ENCODE measurements around the gene SLC44A4. TPM values are rescaled to one million over a fixed set of nuclear protein-coding genes. Genes with fewer than 3 reads are reported as not detected.
A peak's percentile ranks its signal among the peaks of the same experiment; 100 is the strongest.
"Not testable (repeated sequence)": the region's sequence is repeated elsewhere in the genome, so short reads cannot be mapped to it uniquely, and the experiment has no call there.

The SLC44A4 gene
- total and polyA plus RNA-seq, 2 experiments from 2014 or later = 0.60 TPM; not detected in 1

DNA sequence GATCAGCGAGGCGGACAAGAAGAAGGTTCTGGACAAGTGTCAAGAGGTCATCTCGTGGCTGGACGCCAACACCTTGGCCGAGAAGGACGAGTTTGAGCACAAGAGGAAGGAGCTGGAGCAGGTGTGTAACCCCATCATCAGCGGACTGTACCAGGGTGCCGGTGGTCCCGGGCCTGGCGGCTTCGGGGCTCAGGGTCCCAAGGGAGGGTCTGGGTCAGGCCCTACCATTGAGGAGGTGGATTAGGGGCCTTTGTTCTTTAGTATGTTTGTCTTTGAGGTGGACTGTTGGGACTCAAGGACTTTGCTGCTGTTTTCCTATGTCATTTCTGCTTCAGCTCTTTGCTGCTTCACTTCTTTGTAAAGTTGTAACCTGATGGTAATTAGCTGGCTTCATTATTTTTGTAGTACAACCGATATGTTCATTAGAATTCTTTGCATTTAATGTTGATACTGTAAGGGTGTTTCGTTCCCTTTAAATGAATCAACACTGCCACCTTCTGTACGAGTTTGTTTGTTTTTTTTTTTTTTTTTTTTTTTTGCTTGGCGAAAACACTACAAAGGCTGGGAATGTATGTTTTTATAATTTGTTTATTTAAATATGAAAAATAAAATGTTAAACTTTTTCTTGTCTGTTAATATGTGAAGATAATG is 49.0 kb downstream of the SLC44A4 start:
- Histone ChIP-seq H3K4me3 (peak overlapping the region; percentile 77), H3K27ac (peak overlapping the region; percentile 59), H3K27me3 (no peaks in the 10 kb centered on the region), H3K36me3 (no peaks in the 10 kb centered on the region), H3K4me1 (ENCODE audit: low read depth) (peaks cover 13% of the 10 kb centered on the region), H3K9me3 (ENCODE audit: low read depth) (no peaks in the 10 kb centered on the region)
- TF ChIP-seq, protein P1, sequence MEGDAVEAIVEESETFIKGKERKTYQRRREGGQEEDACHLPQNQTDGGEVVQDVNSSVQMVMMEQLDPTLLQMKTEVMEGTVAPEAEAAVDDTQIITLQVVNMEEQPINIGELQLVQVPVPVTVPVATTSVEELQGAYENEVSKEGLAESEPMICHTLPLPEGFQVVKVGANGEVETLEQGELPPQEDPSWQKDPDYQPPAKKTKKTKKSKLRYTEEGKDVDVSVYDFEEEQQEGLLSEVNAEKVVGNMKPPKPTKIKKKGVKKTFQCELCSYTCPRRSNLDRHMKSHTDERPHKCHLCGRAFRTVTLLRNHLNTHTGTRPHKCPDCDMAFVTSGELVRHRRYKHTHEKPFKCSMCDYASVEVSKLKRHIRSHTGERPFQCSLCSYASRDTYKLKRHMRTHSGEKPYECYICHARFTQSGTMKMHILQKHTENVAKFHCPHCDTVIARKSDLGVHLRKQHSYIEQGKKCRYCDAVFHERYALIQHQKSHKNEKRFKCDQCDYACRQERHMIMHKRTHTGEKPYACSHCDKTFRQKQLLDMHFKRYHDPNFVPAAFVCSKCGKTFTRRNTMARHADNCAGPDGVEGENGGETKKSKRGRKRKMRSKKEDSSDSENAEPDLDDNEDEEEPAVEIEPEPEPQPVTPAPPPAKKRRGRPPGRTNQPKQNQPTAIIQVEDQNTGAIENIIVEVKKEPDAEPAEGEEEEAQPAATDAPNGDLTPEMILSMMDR (IDR thresholded peaks at IDR 0.05; ENCODE audit: low read depth, low read length) = peak; percentile 34
- peak; percentile 41 to 69 for DNase-seq (ENCODE audit: low read depth in 1 of 2, low spot score in 1 of 2)

DNA sequence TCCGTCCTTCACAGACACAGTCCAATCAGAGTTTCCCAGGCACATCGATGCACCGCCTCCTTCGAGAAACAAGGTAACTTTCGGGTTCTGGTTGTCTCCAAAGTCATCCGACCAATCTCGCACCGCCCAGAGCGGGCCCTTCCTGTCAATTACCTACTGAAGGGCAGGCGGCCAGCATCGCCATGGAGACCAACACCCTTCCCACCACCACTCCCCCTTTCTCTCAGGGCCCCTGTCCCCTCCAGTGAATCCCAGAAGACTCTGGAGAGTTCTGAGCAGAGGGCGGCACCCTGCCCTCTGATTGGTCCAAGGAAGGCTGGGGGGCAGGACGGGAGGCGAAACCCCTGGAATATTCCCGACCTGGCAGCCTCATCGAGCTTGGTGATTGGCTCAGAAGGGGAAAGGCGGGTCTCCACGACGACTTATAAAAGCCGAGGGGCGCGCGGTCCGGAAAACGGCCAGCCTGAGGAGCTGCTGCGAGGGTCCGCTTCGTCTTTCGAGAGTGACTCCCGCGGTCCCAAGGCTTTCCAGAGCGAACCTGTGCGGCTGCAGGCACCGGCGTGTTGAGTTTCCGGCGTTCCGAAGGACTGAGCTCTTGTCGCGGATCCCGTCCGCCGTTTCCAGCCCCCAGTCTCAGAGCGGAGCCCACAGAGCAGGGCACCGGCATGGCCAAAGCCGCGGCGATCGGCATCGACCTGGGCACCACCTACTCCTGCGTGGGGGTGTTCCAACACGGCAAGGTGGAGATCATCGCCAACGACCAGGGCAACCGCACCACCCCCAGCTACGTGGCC is 51.3 kb downstream of the SLC44A4 start, which contains the start of gene HSPA1B:
Gene HSPA1B, plus strand, starts transcription at position 453 of the 794 bp plus-strand sequence. Its CDS starts 213 bp downstream, at position 666.
- TF ChIP-seq, protein P1 (IDR thresholded peaks at IDR 0.05; ENCODE audit: low read depth, low read length) = no peak
- Histone ChIP-seq H3K27ac (peak within 1 kb of the TSS; percentile 87), H3K36me3 (no peaks in the 10 kb centered on the region), H3K9me3 (ENCODE audit: low read depth) (no peaks in the 10 kb centered on the region), H3K27me3 (no peaks in the 10 kb centered on the region), H3K4me3 (peak within 1 kb of the TSS; percentile 32), H3K4me1 (ENCODE audit: low read depth) (peaks cover 13% of the 10 kb centered on the region)
- DNase-seq (ENCODE audit: low read depth in 1 of 2, low spot score in 1 of 2) = peak; percentile 99 to 100

DNA sequence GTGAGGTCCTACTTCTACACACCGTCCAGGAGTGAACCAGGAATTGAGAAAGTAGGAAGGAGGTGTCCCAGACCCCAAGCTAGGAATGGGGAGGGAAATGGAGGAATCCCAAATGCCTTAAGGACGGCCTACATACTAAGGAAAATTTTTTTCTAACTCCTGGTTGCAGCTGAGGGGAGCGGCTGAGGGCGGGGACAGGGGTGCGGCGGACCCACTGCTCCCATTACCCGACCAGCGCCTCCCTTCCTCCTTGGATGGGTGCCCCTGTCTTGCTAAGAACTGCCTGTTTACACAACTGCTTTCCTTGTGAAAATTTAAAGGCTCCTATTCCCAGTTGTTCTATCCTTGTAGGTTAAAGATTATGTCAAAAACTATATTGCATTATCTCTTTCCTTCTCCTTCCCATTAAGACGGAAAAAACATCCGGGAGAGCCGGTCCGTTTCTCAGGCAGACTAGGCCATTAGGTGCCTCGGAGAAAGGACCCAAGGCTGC is 52.0 kb downstream of the SLC44A4 start:
- TF ChIP-seq, protein P1 (IDR thresholded peaks at IDR 0.05; ENCODE audit: low read depth, low read length) = no peak
- Histone ChIP-seq H3K36me3 (no peaks in the 10 kb centered on the region), H3K27me3 (no peaks in the 10 kb centered on the region), H3K4me1 (ENCODE audit: low read depth) (peaks cover 13% of the 10 kb centered on the region), H3K27ac (peak overlapping the region; percentile 87), H3K4me3 (peak overlapping the region; percentile 32), H3K9me3 (ENCODE audit: low read depth) (no peaks in the 10 kb centered on the region)
- peak; percentile 53 to 96 for DNase-seq (ENCODE audit: low read depth in 1 of 2, low spot score in 1 of 2)

DNA sequence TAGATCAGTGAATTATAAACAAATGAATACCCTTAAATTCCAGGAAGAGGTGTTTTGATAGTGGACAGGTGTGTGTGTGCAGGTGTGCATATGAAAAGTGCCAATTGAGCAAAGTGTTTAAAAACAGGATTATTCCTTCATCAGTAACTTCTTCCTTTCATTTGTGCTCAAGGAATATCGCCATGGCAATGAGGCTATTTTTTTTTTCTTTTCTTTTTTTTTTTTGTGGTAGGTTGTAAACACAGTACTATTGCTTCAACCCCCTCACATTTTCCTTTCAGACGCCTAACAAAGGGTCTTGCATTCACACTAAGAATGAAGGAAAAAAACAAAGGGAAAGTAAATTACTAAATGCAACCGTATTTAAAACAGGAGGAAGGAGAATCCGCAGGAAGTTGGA is 53.2 kb downstream of the SLC44A4 start:
- Histone ChIP-seq H3K4me1 (ENCODE audit: low read depth) (peaks cover 7% of the 10 kb centered on the region), H3K4me3 (no peak overlapping the region), H3K9me3 (ENCODE audit: low read depth) (no peaks in the 10 kb centered on the region), H3K36me3 (no peaks in the 10 kb centered on the region), H3K27me3 (no peaks in the 10 kb centered on the region), H3K27ac (peak overlapping the region; percentile 87)
- DNase-seq (ENCODE audit: low read depth in 1 of 2, low spot score in 1 of 2) = no peak
- TF ChIP-seq, protein P1 (IDR thresholded peaks at IDR 0.05; ENCODE audit: low read depth, low read length) = no peak

DNA sequence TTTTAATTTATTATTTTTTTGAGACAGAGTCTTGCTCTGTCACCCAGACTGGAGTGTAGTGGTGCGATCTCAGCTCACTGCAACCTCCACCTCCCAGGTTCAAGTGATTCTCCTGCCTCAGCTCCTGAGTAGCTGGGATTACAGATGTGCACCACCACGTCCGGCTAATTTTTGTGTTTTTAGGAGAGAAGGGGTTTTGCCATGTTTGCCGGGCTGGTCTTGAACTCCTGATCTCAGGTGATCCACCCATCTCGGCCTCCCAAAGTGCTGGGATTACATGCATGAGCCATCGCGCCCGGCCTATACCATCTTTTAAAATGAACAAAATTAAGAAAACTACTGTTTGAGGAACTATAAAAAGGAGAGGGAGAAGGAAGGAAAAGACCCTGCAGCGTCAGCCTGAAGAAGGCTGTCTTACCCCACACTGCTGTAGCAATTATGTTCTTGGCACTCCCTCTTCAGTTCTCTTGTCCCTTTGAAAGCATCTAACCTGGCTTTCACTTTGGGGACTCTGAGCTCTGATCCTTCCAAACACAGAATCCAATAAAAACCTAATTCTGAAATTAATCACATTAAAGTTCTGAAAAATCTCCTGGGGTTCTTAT is 55.1 kb downstream of the SLC44A4 start:
- H3K4me1 ChIP-seq (ENCODE audit: low read depth); H3K4me3 ChIP-seq; H3K9me3 ChIP-seq (ENCODE audit: low read depth); H3K27ac ChIP-seq; H3K27me3 ChIP-seq; H3K36me3 ChIP-seq; DNase-seq (ENCODE audit: low read depth in 1 of 2, low spot score in 1 of 2): not testable (repeated sequence)

All from cardiac muscle cell (in vitro differentiated cells and primary cell).